HG03045 (cell line): ENCODE results near the gene EGR1.

Experiments
- ATAC-seq: cut with Tn5 transposase; IDR thresholded peaks from one replicate; pipeline ENCODE4 v1.9.1; 2021; ENCODE audit warnings: mild to moderate bottlenecking, moderate library complexity; ENCODE audit not compliant: unreplicated experiment

Gene EGR1

GRCh38 chr5:138452720-138453119 lies 12.6 kb upstream of the EGR1 start:
- ATAC-seq = no peak

- ATAC-seq = no peak
These were observed 11.7 kb upstream of the EGR1 start for GRCh38 chr5:138453590-138453989.

- no peak for ATAC-seq
These were observed 11.2 kb upstream of the EGR1 start for GRCh38 chr5:138454121-138454520.

DNA sequence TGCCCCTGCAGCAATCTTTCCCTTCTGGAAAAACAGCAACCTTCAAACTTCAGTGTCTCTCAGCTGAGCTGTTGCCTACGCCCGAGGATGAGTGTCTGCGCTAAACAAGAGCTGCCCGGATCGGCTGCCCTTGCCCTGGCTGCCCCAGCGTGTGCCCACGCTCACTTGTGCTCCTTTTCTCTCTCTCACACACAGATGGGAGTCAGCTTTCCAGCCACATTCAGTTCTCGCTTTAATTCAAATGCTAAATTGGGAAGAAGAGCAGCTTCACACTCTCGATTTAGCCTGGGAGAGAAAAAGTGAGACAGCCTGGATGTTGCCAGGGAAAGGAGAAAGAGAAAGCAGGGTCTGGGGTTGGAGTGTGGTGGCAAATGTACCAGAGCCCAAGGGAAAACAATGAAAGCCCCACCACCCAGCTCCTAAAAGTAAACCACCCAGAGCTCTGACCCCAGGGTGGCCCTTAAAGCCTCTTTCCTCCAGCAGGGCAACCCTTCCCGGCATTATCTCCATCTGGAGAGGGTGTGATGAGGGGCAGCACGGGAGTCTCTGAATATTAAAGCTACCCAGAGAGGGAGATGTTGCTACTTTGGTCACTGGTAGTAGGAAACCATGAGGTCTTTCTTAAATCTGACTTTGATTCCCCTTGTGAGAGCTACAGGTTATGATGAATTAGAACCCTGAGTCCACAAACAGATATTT lies 9.9 kb upstream of the EGR1 start:
- no peak for ATAC-seq

DNA sequence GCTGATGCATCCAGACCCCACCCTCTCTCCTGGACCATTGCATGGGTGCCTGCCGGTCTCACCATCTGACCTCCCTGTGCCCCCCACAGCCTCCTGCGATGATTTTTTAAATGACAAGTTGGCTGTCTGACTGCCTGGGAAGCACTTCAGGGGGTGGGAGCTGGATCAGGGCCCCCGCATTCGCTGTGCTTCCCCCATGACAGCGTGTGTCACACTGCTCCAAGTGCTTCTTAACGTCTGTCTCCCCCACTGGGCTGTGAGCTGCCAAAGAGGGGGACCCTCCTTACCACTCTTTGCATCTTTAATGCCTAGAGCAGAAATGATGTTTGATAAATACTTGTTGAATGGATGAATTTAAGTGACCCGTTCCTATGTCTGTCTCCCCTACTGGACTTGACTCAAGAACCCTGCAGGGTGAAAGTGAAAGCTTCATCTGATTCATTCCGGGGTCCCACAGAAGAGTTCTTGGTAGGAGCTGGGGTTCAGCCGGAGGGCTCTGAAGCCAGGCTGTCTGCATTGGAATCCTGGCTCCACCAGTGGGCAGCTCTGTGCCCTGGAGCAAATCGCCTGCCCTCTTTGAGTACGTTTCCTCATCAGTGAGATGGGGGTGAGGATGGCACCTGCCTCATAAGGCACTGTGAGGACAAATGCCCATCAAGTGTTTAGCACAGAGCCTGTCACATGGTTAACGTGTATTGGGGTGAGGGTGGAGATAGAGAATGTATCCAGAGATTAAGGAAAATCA lies 7.6 kb upstream of the EGR1 start:
- ATAC-seq = no peak

GRCh38 chr5:138458384-138458783 lies 6.9 kb upstream of the EGR1 start:
- ATAC-seq = no peak

- ATAC-seq = no peak
These were observed 6.4 kb upstream of the EGR1 start for GRCh38 chr5:138458856-138459255.

GRCh38 chr5:138459311-138459933 lies 5.9 kb upstream of the EGR1 start:
- no peak for ATAC-seq

- ATAC-seq = no peak
These were observed 5.1 kb upstream of the EGR1 start for GRCh38 chr5:138460032-138460693.

DNA sequence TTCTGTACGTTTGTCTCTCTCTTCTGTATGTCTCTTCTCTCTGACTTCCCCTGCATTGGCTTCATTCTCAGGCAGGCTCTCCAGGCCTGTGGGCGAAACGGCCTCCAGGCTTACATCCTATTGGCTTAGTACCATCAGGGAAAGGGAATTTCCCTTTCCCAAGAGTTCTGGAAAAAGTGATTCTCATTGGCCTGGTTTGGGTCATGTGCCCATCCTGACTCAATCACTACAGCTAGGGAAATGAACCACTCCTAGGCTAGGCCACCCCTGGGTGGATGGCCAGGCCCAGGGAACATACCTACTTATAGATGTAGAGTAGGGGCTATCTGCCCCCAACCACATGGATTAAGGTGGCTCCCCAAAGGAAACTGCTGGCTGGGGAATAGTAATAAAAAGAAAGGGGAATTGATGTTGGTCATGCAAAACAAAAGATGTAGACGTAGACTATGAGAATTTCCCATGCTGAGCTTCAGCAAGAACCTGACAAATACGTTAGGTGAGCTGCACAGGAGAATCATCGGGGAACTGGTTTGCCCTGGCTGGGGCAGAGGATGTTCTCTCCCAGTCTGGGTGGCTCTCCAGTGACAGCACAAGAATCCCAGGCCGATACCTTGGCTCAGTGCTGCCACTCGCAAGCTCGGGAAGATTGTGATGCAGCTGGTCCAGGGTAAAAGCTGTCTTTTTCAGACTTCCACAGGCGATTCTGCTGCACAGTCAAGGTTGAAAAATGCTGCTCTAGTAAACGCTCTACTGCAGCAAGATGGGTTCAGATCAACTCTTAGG lies 3.7 kb upstream of the EGR1 start:
- ATAC-seq = no peak

DNA sequence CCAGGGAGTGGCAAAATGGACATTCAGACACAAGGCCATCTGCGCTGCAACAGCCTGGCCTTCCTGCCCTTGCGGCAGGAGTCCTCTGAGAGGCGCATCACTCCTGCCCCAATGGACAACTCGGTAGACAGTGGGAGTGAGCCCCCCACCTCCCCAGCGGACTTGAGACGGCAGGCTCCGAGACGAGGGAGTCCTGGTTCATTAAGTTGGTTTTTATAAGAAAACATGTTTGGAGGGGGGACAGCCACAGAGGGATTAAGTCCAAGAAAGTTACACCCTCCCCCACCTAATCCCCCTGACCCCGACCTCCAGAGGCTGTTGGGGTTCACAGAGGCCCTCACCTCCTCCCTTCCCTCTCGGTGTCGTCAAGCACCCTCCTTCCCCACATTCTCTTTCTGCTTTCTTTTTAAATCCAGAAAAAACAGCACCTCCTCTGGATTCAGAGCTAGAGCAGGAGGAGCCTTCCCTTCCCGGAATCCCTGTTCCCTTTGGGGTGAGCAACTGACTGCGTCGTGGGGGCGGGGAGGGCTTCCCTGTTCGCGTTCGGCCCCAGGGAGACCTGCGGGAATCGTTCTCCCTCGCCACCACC lies 1.8 kb upstream of the EGR1 start:
- ATAC-seq = no peak

- ATAC-seq = peak; percentile 43
These were observed 1.3 kb upstream of the EGR1 start for GRCh38 chr5:138464008-138464387.

DNA sequence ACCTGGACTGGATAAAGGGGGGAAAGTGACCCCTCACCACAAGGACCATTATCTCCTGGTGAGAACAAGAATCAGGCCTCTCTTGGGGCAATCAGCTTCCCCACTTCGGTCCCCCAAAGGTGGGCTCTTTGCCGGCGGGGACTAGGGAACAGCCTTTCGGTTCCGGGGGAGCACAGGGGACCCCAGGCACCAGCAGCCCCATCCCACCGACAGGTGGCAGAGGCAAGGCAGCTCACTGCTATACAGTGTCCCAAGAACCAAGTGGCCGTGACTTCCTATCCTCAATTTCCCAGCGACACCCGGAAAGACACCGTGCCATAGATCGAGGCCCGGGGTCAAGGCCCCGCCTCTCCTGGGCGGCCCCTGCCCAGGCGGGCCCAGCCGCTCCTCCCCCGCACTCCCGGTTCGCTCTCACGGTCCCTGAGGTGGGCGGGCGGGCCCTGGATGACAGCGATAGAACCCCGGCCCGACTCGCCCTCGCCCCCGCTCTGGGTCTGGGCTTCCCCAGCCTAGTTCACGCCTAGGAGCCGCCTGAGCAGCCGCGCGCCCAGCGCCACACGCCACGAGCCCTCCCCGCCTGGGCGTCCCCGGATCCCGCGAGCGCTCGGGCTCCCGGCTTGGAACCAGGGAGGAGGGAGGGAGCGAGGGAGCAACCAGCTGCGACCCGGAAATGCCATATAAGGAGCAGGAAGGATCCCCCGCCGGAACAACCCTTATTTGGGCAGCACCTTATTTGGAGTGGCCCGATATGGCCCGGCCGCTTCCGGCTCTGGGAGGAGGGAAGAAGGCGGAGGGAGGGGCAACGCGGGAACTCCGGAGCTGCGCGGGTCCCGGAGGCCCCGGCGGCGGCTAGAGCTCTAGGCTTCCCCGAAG lies 655 bp upstream of the EGR1 start:
- peak; percentile 72 for ATAC-seq

DNA sequence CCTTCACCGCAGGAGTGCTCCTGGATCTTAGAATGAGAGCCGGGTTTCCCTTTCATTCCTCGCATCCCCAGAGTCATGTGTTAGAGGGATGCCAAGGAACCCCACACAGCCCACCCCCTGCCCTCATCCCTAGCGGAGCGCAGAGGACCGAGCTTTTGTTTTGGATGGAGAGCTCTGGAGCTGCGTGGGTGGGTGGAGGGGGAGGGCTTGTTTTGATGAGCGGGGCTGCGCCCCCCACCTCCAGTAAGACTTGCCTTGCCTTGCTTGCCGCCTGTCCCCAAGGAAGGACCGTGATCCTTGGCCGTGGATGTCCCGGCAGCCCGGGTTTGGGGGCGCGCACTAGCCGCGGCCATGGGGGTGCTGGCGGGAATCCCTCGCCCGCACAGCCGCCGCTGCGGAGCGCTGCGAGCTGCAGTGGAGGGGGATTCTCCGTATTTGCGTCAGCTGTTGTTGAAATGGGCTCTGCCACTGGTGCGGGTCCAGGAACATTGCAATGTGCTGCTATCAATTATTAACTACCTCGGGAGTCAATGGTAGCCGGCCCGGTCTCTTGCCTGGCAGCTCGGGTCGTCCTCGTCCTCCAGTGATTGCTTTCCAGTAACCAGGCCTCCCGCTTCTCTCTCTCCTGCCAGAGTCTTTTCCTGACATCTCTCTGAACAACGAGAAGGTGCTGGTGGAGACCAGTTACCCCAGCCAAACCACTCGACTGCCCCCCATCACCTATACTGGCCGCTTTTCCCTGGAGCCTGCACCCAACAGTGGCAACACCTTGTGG lies 1.0 kb downstream of the EGR1 start:
- no peak for ATAC-seq

GRCh38 chr5:138466900-138467710 lies 1.8 kb downstream of the EGR1 start:
- ATAC-seq = no peak

DNA sequence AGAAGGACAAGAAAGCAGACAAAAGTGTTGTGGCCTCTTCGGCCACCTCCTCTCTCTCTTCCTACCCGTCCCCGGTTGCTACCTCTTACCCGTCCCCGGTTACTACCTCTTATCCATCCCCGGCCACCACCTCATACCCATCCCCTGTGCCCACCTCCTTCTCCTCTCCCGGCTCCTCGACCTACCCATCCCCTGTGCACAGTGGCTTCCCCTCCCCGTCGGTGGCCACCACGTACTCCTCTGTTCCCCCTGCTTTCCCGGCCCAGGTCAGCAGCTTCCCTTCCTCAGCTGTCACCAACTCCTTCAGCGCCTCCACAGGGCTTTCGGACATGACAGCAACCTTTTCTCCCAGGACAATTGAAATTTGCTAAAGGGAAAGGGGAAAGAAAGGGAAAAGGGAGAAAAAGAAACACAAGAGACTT lies 2.4 kb downstream of the EGR1 start:
- ATAC-seq = no peak

- no peak for ATAC-seq
These were observed 3.1 kb downstream of the EGR1 start for GRCh38 chr5:138468133-138468965.
